NCI-H2196 treated with DMSO at 0.1 percent for 48 hours (cell line): ENCODE measurements around the gene FOXE3.

Experiments
- DNase-seq: peaks from one replicate; lab custom pipeline; 2025; ENCODE audit not compliant: unreplicated experiment; lab: John Stamatoyannopoulos, UW

FOXE3 gene

DNA sequence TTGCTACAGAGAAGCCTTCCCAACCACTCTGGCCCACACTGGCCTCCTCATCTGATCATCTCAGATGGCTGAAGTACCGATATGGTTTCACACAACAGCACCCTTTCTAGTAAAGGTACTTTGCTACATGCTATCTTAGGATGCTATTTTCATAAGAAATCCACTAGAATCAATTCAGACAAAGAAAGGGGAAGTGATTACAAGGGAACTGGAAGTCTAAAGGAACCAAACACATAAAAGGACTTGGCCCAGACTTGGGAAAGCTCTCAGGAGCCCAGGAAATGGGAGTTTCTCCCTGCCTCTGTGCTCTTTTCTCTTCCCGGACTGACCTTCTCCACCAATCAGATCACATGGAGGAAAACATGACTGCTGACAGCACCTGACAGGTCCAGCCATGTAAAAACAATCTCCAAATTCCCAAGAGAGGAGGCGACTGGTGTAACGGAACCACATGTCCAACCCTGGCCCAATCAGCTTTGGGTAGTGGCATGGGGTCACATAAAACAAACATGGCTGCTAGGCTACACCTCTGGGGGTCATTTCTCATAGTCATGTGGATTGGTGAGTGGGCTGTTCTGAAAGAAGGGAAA lies 12.7 kb upstream of the FOXE3 start:
- DNase-seq: no peak

DNA sequence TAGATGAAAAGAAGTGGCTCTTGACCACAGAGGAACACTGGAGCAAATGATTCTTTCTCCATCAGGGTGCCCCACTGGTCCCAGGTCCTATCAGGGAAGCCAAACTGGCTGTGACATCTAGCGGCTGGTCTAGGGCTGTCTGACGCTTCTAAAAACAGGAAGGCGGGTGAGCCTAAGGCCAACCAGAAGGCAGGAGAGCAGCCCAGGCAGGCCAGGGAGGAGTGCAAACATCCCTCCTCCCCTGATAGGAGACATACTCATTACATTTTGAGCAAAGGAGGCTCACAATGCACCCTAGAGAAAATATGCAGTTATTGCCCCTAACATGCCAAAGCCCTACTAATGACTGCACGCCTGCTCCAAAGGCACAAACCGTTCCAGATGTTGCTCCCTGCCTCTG lies 10.4 kb upstream of the FOXE3 start:
- DNase-seq: no peak

- DNase-seq: no peak
Measured at GRCh38 chr1:47406966-47407365, 9.1 kb upstream of the FOXE3 start.

- no peak for DNase-seq
Measured at GRCh38 chr1:47407481-47407880, 8.6 kb upstream of the FOXE3 start.

- DNase-seq: no peak
Measured at GRCh38 chr1:47409311-47410067, 6.6 kb upstream of the FOXE3 start.

- no peak for DNase-seq
Measured at GRCh38 chr1:47410068-47410455, 6.0 kb upstream of the FOXE3 start.

- DNase-seq: no peak
Measured at GRCh38 chr1:47411436-47411835, 4.6 kb upstream of the FOXE3 start.

- DNase-seq: no peak
Measured at GRCh38 chr1:47412437-47412836, 3.6 kb upstream of the FOXE3 start.

- DNase-seq: no peak
Measured at GRCh38 chr1:47416319-47417169, 459 bp downstream of the FOXE3 start.

DNA sequence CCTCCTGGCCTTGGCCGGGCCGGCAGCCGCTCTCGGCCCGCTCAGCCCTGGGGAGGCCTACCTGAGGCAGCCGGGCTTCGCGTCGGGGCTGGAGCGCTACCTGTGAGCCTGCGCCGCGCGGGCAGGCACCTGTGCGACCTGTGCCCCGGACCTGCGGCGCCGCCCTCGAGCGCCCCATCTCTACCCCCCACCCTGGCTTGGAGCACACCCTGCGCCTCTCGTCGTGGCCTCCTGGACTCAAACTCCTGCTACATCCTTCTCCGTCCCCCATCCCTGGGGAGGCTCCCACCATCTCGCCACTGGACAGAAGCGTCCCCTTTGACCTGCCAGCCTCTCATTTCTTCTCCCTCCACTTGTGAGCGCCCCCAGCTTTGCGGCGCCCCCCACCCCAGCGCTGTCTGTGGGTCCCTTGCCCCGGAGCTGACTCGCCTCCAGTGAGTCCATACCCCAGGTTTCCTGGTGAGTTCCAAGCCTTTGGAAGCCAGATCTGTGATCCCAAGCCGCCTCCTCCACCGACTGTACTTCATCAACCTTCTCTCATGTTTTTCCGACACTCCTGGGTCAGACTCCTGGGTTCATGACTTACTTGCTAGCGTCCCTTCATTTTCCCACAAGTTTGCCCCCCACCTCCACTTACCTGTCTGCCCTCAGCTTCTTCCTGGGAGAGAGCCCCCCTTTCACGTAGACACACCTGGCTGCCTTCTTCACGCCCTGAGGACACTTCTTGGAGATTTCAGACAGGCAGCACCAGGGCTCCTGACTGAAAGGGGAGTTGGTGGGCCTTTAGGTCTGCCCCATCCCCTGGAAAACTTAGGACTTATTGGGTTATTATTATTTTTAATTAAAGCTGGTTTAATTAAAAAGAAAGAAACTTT lies 1.3 kb downstream of the FOXE3 start:
- DNase-seq: no peak

DNA sequence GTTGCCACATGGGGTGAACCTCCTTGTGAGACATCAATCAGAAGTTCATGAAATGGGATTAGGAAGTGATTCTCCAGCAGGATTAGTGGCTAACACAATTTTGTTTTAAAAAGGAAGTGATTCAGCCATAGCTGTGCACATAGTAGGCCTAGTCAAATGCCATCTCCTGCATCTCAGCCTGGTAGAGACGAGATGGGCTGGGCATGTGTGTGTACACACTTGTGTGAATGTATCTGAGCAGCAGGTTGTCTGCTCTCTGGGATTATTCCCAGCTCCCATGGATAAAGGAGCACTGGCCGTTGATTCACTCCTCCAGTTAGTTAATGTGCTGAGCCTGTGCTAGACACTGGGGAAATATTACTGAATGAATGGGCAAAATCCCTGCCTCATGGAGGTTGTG lies 2.0 kb downstream of the FOXE3 start:
- DNase-seq: no peak

- DNase-seq: no peak
Measured at GRCh38 chr1:47418681-47419325, 2.7 kb downstream of the FOXE3 start.

DNA sequence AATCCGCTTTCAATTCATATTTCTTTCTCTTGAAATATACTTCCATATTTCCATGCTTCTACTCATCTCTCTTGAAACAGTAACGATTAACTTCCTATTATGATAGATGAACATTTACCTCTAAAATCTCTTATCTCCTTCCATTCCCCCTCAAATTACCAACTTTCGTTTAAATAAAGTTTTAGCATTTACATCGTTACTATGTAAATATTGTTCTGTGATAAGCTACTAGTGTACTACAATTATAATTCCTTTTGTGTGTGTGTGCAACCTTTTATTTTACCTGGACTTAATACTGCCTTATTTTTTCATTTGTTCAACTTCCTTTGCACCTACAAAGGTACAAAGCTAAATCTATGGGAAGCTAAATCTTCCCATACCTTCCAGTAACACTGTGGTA lies 4.5 kb downstream of the FOXE3 start:
- DNase-seq: no peak

GRCh38 chr1:47423872-47424271 lies 7.8 kb downstream of the FOXE3 start:
- DNase-seq: no peak

DNA sequence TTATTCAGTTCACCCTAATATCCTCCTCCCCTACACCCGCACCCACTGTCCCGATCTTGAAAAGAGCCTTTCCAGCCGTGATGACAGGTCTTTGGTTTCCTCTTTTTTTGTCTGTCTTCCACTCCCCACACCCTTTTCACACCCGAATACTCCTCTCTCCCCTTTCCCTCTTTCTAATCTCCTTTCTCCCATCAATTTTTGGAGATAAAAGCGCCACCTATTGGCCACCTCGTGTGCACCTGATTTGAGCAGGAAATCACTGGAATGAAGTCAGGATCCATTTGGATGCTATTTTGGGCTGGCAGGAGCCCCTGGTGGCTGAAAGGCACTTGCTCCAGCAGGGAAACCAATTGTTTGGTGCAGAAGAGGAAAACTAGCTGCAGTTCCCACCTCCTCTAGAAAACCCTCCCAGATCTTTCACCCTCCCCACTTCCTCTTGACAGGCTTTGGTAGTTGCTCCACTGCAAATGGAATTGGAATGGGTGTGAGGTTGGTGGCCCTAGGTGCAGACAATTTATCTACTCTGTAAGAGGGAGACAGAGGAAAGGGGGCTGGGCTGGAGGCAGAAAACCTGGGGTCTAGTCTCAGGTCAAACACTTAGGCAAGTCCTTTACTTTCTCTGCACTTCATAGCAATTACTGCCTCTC lies 8.4 kb downstream of the FOXE3 start:
- DNase-seq: peak; percentile 42

DNA sequence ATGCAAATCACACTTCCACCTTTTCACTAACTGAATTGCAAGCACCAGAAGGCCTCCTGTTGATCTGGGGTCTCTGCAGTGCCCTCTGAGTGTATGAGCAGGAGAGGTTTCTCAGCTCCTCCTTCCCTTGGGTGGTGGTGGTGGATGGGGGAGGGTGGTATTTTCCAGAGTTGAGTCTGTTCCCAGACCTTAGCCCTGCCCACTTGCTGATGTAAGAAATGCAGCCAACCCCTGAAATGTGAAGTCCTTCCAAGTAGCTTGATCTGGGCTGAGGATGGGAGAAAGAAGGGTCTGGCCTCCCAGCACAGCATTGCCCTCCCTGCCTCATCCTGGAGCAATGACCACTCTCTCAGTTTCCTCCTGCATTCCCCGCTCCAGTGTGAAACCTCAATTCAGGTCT lies 15.4 kb downstream of the FOXE3 start:
- no peak for DNase-seq

DNA sequence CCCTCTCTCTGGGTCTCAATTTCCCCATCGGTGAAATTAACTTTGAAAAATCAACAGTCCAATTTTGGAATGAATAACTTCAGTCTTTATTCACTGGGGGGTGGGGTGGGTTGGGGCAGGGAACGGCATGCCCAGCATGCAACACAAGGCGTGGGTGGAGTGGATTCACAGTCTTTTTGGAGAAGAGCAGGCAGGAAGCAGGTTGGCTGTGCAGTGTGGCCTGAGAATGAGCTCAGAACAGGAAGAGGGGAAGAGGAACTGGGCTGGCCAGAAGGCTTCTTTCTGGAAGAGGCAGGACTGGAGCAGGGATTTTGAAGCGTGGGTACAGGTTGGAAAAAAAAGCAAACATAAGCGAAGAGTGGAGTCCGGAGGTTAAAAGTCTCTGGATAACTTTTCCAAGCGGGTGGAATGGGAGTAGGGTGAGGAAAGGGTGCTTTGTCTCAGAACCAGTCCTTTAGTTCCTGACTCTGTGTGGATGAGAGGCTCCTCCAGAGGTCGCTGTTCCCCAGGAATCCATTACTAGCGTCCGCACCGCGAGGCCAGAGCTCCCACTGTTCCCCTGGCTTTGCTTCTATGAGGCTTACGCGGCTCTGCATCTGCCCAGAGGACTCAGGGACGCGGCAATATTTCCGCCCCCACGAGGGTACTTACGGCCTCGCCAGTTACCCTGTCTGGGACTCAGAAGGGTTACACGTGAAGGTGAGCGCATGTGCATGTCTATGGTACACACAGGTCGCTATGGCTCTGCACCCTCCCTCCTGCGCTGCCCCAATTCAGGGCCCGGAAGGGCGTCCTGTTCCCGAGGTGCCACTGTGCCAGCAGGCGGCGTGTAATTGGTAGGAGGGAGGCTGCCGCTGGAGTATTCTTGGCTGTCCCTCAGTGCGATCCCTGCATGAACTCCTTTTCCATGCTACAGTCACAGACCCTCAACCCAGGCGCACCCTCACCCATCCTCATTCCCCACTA lies 16.3 kb downstream of the FOXE3 start:
- no peak for DNase-seq

DNA sequence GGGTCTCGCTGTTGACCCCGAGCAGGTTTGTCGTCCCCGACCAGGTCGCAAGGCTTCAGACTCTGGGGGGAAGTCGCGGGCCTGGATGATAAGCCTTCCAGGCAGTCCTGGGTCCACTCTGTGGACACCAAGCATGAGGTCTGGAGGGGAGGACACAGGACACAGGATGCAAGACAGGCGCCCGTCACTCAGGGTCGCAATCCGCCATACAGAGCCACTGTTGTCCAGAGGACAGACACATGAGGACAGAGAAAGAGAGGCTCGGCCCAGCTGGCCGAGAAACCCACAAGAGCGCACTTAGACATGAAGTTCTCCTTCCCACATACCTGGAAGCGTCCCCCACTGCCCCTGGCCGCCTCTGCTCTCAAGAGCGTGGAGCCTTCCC lies 16.9 kb downstream of the FOXE3 start:
- no peak for DNase-seq

- DNase-seq: no peak
Measured at GRCh38 chr1:47433477-47434050, 17.5 kb downstream of the FOXE3 start.
